DMS79 treated with DMSO at 0.1 percent for 48 hours (cell line): ENCODE measurements around the gene TGIF2LX.
"Not testable (repeated sequence)": the region's sequence is repeated elsewhere in the genome, so short reads cannot be mapped to it uniquely, and the experiment has no call there.

ENCODE experiments used
- DNase-seq: peaks from one replicate; lab custom pipeline; 2025; lab: John Stamatoyannopoulos, UW

Gene TGIF2LX

DNA sequence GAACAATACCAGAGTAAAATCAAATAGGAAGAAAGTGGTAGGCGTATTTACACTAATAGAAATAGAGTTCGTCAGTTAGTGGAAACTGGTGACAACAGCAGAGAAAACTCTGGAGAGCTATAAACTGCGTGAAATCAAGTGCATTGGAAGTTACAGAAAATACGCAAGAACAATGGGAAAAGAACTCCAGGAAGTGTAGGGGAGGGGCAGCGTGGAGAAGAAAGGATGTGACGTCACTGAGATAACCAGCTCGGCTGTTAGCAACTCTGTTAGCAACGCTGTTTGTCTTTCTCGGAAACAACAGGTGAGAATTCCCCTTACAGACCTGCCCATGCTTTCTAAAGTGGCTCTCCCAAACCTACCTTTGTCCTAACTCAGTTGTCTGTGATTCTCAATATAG, at the start of gene TGIF2LX:
Gene TGIF2LX (plus strand): TSS at position 244 of the 400 bp plus-strand sequence. CDS start 178 bp downstream, outside the sequence.
- not testable (repeated sequence) for DNase-seq

DNA sequence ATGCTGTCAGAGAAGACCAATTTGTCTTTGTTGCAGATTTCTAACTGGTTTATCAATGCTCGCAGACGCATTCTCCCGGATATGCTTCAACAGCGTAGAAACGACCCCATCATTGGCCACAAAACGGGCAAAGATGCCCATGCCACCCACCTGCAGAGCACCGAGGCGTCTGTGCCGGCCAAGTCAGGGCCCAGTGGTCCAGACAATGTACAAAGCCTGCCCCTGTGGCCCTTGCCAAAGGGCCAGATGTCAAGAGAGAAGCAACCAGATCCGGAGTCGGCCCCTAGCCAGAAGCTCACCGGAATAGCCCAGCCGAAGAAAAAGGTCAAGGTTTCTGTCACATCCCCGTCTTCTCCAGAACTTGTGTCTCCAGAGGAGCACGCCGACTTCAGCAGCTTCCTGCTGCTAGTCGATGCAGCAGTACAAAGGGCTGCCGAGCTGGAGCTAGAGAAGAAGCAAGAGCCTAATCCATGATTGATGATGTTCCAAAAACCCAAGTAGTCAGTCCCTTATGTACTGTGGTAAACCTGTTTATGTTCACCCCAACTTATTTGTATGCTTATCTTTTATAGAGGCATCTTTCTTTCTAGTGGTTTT, 728 bp downstream of the TGIF2LX start:
- not testable (repeated sequence) for DNase-seq

DNA sequence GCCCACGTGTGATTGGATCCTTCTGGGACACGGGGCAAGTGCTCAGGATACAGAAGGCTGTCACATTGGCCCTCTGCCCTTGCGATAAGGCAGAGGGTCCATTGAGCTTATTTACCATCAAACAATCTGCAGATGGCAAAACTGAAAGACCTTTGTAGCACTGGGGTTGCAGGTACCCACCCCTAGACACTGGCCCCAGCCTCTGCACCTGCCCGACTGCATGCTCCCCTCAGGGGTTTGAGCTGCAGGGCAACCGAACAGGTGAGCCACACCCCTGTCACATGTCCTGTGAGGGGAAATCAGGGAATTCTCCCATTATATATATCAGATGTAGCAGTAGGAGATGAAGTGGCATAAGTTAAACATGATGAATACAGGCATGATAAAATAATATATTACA, 21.4 kb downstream of the TGIF2LX start:
- not testable (repeated sequence) for DNase-seq

DNA sequence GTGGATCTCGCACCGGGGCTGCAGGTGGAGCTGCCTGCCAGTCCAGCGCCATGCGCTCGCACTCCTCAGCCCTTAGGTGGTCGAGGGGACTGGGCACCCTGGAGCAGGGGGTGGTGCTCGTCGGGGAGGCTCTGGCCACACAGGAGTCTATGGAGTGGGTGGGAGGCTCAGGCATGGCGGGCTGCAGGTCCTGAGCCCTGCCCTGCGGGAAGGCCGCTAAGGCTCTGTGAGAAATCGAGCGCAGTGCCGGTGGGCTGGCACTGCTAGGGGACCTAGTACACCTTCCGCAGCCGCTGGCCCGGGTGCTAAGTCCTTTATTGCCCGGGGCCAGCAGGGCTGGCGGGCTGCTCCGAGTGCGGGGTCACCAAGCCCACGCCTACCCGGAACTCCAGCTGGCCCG, 43.9 kb downstream of the TGIF2LX start:
- not testable (repeated sequence) for DNase-seq
